SU-DHL-6 (cell line): ENCODE data around the gene TMEM203.

Experiments
- H2AFZ ChIP-seq: fragments of 200-600 bp; sonication (generic); 2 replicates; pipeline ENCODE4 v1.6.1; 2014; ENCODE audit warnings: low read depth, mild to moderate bottlenecking, moderate library complexity, mixed read lengths, antibody characterized with exemption, low read length; ENCODE audit not compliant: severe bottlenecking
- H3F3A ChIP-seq: fragments of 200-600 bp; shearing (Covaris generic); 2 replicates; pipeline ENCODE4 v1.6.0; 2016; ENCODE audit warnings: antibody characterized with exemption, mild to moderate bottlenecking; ENCODE audit not compliant: insufficient read depth
- H3K27ac ChIP-seq: fragments of 200-600 bp; sonication (generic); 2 replicates; pipeline ENCODE4 v1.5.1; 2016; ENCODE audit warnings: low read depth, mild to moderate bottlenecking, low read length, moderate library complexity, mixed read lengths
- H3K27me3 ChIP-seq: fragments of 200-600 bp; sonication (generic), shearing (Covaris generic); 2 replicates; pipeline ENCODE4 v1.6.0; 2014; ENCODE audit warnings: mild to moderate bottlenecking, low read length
- H3K36me3 ChIP-seq: fragments of 200-600 bp; sonication (generic); 2 replicates; pipeline ENCODE4 v1.6.1; 2014; ENCODE audit warnings: mild to moderate bottlenecking, low read length, mixed read lengths
- H3K4me2 ChIP-seq: fragments of 300-600, 200-600 bp; shearing (Covaris generic), sonication (generic); 2 replicates; pipeline ENCODE4 v1.6.0; 2014; ENCODE audit warnings: low read length, low read depth, mild to moderate bottlenecking; ENCODE audit not compliant: poor library complexity, severe bottlenecking
- H3K4me3 ChIP-seq: fragments of 200-600 bp; sonication (generic); 2 replicates; pipeline ENCODE4 v1.5.1; 2014; ENCODE audit warnings: antibody characterized with exemption, low read length, mild to moderate bottlenecking, mixed read lengths; ENCODE audit not compliant: insufficient read depth, poor library complexity, severe bottlenecking
- H3K79me2 ChIP-seq: fragments of 200-600 bp; sonication (generic); 2 replicates; pipeline ENCODE4 v1.6.1; 2014; ENCODE audit warnings: mild to moderate bottlenecking, low read length, moderate library complexity; ENCODE audit not compliant: insufficient read depth
- H3K9ac ChIP-seq: fragments of 200-600 bp; sonication (generic); 2 replicates; pipeline ENCODE4 v1.7.0; 2014; ENCODE audit warnings: mild to moderate bottlenecking, low read length
- H3K9me2 ChIP-seq: fragments of 200-600 bp; sonication (generic); replicated peaks from 2 replicates; pipeline ENCODE4 v1.6.1; 2014; ENCODE audit warnings: low read length; ENCODE audit not compliant: insufficient read depth
- H3K9me3 ChIP-seq: fragments of 200-600 bp; sonication (generic); 2 replicates; pipeline ENCODE4 v1.6.1; 2014; ENCODE audit warnings: low read length, mixed read lengths; ENCODE audit not compliant: insufficient read depth
- H4K20me1 ChIP-seq: fragments of 200-600 bp; sonication (generic); 2 replicates; pipeline ENCODE4 v1.6.1; 2014; ENCODE audit warnings: low read depth, mild to moderate bottlenecking, antibody characterized with exemption, low read length, moderate library complexity, mixed read lengths
- EZH2phosphoT487 ChIP-seq: fragments of 200-600 bp; sonication (generic), shearing (Covaris generic); conservative IDR thresholded peaks from 2 replicates; pipeline ENCODE4 v1.6.1; 2018; ENCODE audit warnings: mild to moderate bottlenecking, antibody characterized with exemption, low read length, moderate library complexity, mixed read lengths
- TF ChIP-seq, protein P1 (sequence below): fragments of 200-600 bp; sonication (generic); IDR thresholded peaks from one replicate; pipeline ENCODE4 v1.5.1; 2017; ENCODE audit warnings: antibody characterized with exemption, mild to moderate bottlenecking, low read length, moderate library complexity; ENCODE audit not compliant: insufficient read depth, poor library complexity, severe bottlenecking

TMEM203 gene

DNA sequence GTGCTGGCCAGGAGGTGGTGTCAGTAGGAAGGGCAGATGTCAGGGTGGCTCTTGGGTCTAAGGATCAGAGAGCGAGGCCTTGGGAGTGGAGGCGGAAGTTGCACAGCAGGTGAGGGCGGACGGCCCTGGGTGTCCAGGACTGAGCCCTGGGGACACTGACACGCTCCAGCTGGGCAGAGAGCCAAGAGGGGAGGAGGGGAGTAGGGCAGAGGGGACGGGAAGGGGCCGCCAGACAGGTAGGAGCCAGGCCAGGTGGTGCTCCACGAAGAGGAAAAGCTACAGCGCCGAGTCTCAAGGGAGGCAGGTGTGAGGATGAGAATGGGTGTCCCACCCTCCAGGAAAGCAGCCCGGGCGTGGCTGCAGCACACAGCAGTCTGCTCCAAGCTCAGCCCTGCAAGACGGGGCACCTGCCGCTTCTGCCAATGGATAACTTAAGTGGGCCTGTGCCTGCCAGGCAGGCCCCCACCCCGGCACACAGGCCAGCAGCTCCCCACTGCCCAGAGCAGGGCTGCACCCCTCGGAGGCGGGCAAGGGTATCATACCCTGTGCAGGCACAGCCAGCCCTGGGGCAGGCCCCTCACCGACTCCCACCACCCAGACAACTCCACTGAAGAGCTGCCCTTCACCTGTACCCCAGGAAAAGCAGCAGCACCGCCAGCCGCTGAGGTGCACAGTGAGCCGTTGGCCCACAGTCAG lies 9.8 kb downstream of the TMEM203 start:
- no peaks in the 10 kb centered on the region for H3K9me2 ChIP-seq
- no peaks in the 10 kb centered on the region for H3K36me3 ChIP-seq
- no peak overlapping the region for H3K9ac ChIP-seq
- no peaks in the 10 kb centered on the region for H3F3A ChIP-seq
- no peaks in the 10 kb centered on the region for H3K9me3 ChIP-seq
- H3K27ac ChIP-seq: no peak overlapping the region
- no peaks in the 10 kb centered on the region for H3K27me3 ChIP-seq
- no peak overlapping the region for H3K4me3 ChIP-seq
- no peak overlapping the region for H2AFZ ChIP-seq
- H4K20me1 ChIP-seq: no peaks in the 10 kb centered on the region
- H3K4me2 ChIP-seq: no peak overlapping the region
- no peaks in the 10 kb centered on the region; the same call in 1 of the 2 replicates for H3K79me2 ChIP-seq
- no peak for TF ChIP-seq EZH2phosphoT487
- TF ChIP-seq, protein P1, sequence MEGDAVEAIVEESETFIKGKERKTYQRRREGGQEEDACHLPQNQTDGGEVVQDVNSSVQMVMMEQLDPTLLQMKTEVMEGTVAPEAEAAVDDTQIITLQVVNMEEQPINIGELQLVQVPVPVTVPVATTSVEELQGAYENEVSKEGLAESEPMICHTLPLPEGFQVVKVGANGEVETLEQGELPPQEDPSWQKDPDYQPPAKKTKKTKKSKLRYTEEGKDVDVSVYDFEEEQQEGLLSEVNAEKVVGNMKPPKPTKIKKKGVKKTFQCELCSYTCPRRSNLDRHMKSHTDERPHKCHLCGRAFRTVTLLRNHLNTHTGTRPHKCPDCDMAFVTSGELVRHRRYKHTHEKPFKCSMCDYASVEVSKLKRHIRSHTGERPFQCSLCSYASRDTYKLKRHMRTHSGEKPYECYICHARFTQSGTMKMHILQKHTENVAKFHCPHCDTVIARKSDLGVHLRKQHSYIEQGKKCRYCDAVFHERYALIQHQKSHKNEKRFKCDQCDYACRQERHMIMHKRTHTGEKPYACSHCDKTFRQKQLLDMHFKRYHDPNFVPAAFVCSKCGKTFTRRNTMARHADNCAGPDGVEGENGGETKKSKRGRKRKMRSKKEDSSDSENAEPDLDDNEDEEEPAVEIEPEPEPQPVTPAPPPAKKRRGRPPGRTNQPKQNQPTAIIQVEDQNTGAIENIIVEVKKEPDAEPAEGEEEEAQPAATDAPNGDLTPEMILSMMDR: no peak

DNA sequence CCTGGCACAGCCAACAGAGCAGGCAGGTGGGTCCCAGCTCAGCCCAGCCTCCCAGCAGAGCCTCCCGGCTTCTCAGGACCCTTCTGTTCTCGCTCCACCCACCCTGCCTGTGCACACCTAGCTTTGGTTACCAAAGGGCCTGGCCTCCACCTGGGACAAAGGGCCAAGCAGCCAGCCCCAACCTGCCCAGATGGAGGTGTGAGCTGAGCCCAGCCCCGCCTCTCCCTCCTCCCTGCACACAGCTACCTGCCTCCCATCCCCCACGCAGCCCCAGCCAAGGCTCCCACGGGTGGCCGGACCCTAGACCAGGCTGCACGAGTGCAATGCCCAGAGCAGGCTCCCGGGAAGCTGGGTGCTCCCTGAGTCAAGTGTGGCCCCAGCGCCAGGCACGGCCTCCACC lies 10.5 kb downstream of the TMEM203 start:
- no peak overlapping the region for H2AFZ ChIP-seq
- TF ChIP-seq EZH2phosphoT487: no peak
- TF ChIP-seq, protein P1: no peak
- no peak overlapping the region for H3K27ac ChIP-seq
- H3K4me2 ChIP-seq: no peak overlapping the region
- H3K4me3 ChIP-seq: no peak overlapping the region
- H3K9ac ChIP-seq: no peak overlapping the region
- H3K79me2 ChIP-seq: no peaks in the 10 kb centered on the region; the same call in 1 of the 2 replicates
- H4K20me1 ChIP-seq: no peaks in the 10 kb centered on the region
- H3F3A ChIP-seq: no peaks in the 10 kb centered on the region
- H3K9me3 ChIP-seq: no peaks in the 10 kb centered on the region
- no peaks in the 10 kb centered on the region for H3K27me3 ChIP-seq
- H3K36me3 ChIP-seq: no peaks in the 10 kb centered on the region
- no peaks in the 10 kb centered on the region for H3K9me2 ChIP-seq

DNA sequence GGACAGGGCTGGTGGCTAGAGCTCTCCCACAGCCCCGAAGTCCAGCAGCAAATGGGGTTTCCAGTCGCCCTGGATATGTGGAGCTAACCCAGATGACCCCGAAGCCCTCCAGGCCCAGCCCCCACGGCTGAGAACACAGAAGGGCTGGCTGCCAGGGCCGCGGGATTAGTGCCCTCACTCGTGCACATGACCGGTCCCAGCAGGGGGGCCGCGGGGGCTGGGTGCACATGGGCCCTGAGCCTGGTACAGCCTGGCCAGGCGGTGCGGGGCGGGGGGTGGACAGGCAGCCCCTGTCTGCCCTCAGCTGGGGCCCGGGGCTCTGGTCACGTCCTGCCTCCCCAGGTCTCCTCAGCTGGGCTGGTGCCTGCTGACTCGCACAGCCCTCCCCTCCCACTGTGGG lies 11.1 kb downstream of the TMEM203 start:
- Histone ChIP-seq H3K27me3 (no peaks in the 10 kb centered on the region), H3K27ac (no peak overlapping the region), H3K79me2 (peaks cover 4% of the 10 kb centered on the region; the same call in 1 of the 2 replicates), H2AFZ (no peak overlapping the region), H4K20me1 (no peaks in the 10 kb centered on the region), H3K4me2 (no peak overlapping the region), H3K9me3 (no peaks in the 10 kb centered on the region), H3F3A (no peaks in the 10 kb centered on the region), H3K9me2 (no peaks in the 10 kb centered on the region), H3K9ac (no peak overlapping the region), H3K4me3 (no peak overlapping the region), H3K36me3 (no peaks in the 10 kb centered on the region)
- TF ChIP-seq EZH2phosphoT487: no peak
- TF ChIP-seq, protein P1: no peak
